T-cell (primary cell): Measurements from ENCODE around the gene SAMD8. TPM values are rescaled to one million over a fixed set of nuclear protein-coding genes. Genes with fewer than 3 reads are reported as not detected.

ENCODE experiments used
- ATAC-seq, 4 experiments: fragments of 200-7000 bp in 3 of 4; fragments of 150-1000 bp in 1 of 4; cut with Tn5 transposase; replicated peaks in 1 of 4; 1 replicate in 3 of 4; 2 replicates in 1 of 4; pipeline ENCODE4 v1.10.0; 2021; ENCODE audit warnings: moderate library complexity in 3 of 4, mild to moderate bottlenecking in 2 of 4, moderate number of reproducible peaks in 1 of 4
- CTCF ChIA-PET, 2 donors: fragments of 300-600 bp; sonication (Branson Sonifier 250); formaldehyde crosslinking; loops; one replicate each; lab custom pipeline; 2022; ENCODE audit warnings: antibody characterized with exemption in 2 of 2; lab: Charles Lee
- POLR2A ChIA-PET, 2 donors: fragments of 300-600 bp; sonication (Branson Sonifier 250); formaldehyde crosslinking; loops; one replicate each; lab custom pipeline; 2022; ENCODE audit warnings: antibody characterized with exemption in 2 of 2; lab: Charles Lee
- DNase-seq, 35 experiments: peaks; one replicate each; pipeline versions ENCODE4 v3.0.0 to v3.0.0-alpha.2; 2013 to 2023
- H3K27ac ChIP-seq: one replicate; pipeline ENCODE4 v1.5.1; 2013; ENCODE audit warnings: low read length
- H3K27me3 ChIP-seq, 2 experiments: replicated peaks in 1 of 2; 1 replicate in 1 of 2; 2 replicates in 1 of 2; pipeline versions ENCODE4 v1.6.1 to v1.7.0; 2013; ENCODE audit warnings: low read length in 1 of 2, mixed read lengths in 1 of 2; ENCODE audit not compliant: control insufficient read depth in 2 of 2, insufficient read depth in 2 of 2; ENCODE audit errors: extremely low read depth in 1 of 2
- H3K36me3 ChIP-seq, 2 donors: 1 replicate in 1 of 2; 2 replicates in 1 of 2; pipeline versions ENCODE4 v1.6.1 to v1.7.0; 2013; ENCODE audit warnings: low read length in 1 of 2; ENCODE audit not compliant: control insufficient read depth in 2 of 2, insufficient read depth in 1 of 2; ENCODE audit errors: extremely low read depth in 1 of 2
- H3K4me1 ChIP-seq, 2 experiments: 1 replicate in 1 of 2; 2 replicates in 1 of 2; pipeline versions ENCODE4 v1.6.1 to v1.7.0; 2013; ENCODE audit warnings: low read length in 2 of 2, mixed read lengths in 1 of 2; ENCODE audit not compliant: insufficient read depth in 2 of 2, control insufficient read depth in 1 of 2; ENCODE audit errors: extremely low read depth in 1 of 2
- H3K4me3 ChIP-seq, 2 donors: 1 replicate in 1 of 2; 2 replicates in 1 of 2; pipeline versions ENCODE4 v1.5.1 to v1.7.0; 2013; ENCODE audit warnings: mild to moderate bottlenecking in 2 of 2, low read length in 1 of 2, moderate library complexity in 1 of 2; ENCODE audit not compliant: control insufficient read depth in 1 of 2; ENCODE audit errors: extremely low read depth in 1 of 2
- H3K9me3 ChIP-seq: 2 replicates; pipeline ENCODE4 v1.7.0; 2013
- H3K27ac Mint-ChIP-seq, 2 donors: one replicate each; pipeline ENCODE4 v1.8.0; 2020 to 2021; ENCODE audit warnings: mild to moderate bottlenecking in 2 of 2, mixed read lengths in 2 of 2
- H3K27me3 Mint-ChIP-seq, 2 donors: one replicate each; pipeline ENCODE4 v1.8.0; 2021 to 2022; ENCODE audit warnings: mixed read lengths in 2 of 2
- H3K36me3 Mint-ChIP-seq: one replicate; pipeline ENCODE4 v1.8.0; 2021; ENCODE audit warnings: mixed read lengths
- H3K4me1 Mint-ChIP-seq, 3 donors: one replicate each; pipeline ENCODE4 v1.8.0; 2020 to 2022; ENCODE audit warnings: mixed read lengths in 3 of 3, mild to moderate bottlenecking in 1 of 3
- H3K4me3 Mint-ChIP-seq, 3 donors: one replicate each; pipeline ENCODE4 v1.8.0; 2020 to 2022; ENCODE audit warnings: mild to moderate bottlenecking in 3 of 3, mixed read lengths in 3 of 3, moderate library complexity in 3 of 3
- H3K9me3 Mint-ChIP-seq, 3 donors: one replicate each; pipeline ENCODE4 v1.8.0; 2020 to 2022; ENCODE audit warnings: mixed read lengths in 3 of 3
- WGBS: methylation state at CpG from one replicate; pipeline ENCODE4 v1.1.5; 2013; ENCODE audit warnings: missing lambda C conversion rate; ENCODE audit not compliant: insufficient coverage; 5-methylcytosine and 5-hydroxymethylcytosine counted together
- total RNA-seq, 35 experiments: library from RNA in 6 of 35; stranded (reverse) in 6 of 35; fragments of 120-200 nt in 1 of 35; gene quantifications; one replicate each; pipeline versions ENCODE4 v1.2.1 to v1.2.4 and lab custom pipeline; 2013 to 2026

The SAMD8 gene
- total RNA-seq, 5 donors from 2014 or later (not counting 1 experiment from before 2014, with no cell fraction given): 15.6 to 28.1 (median 16.1) TPM

GRCh38 chr10:75066271-75066670 is 45.2 kb upstream of the SAMD8 start:
- ATAC-seq: no peak
- Mint-ChIP-seq H3K27ac (no peak overlapping the region), H3K9me3 (no peaks in the 10 kb centered on the region), H3K36me3 (no peaks in the 10 kb centered on the region), H3K4me1 (no peaks in the 10 kb centered on the region), H3K4me3 (no peak overlapping the region), H3K27me3 (no peaks in the 10 kb centered on the region)
- WGBS: 100% methylated on average over 1 of the region's 5 CpGs
- POLR2A ChIA-PET: no interaction called here
- DNase-seq: no peak
- Histone ChIP-seq H3K27me3 (peaks cover 0 to 4% of the 10 kb centered on the region in 2 experiments), H3K36me3 (no peaks in the 10 kb centered on the region), H3K4me1 (no peaks in the 10 kb centered on the region), H3K4me3 (no peak overlapping the region), H3K27ac (no peak overlapping the region), H3K9me3 (no peaks in the 10 kb centered on the region)
- CTCF ChIA-PET: no interaction called here

- CTCF ChIA-PET: no interaction called here
- WGBS: no CpG with 5 or more reads among the region's 7 CpGs
Measured at GRCh38 chr10:75067272-75067671, 44.2 kb upstream of the SAMD8 start.

DNA sequence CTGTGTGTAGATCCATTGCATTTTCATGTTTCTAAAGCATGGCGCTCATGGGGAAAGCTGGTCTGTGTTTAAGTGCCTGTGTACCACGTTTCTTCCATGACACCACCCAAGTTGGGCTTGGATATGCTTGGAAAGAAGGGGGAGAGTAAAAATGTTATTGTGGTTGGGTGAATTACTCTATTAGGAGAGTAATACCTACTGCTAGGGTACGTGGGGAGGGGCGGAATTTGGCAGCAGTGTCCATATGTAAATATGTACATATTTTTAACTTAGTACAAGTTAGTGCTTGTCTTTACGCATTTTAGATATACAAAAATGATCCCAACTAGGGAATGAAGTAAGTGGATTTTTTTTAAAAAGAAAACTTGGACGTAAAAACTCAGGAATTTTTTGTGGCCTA is 42.9 kb upstream of the SAMD8 start:
- H3K4me3 ChIP-seq: no peak overlapping the region
- POLR2A ChIA-PET: no interaction called here
- CTCF ChIA-PET: interaction anchor here in 1 of 2 donors (0.5 kb wide), 1 partner anchor 49 kb away, joined by 5 read pairs; no protein-coding TSS in a partner anchor
- no peak for DNase-seq
- no peaks in the 10 kb centered on the region for H3K36me3 ChIP-seq
- WGBS: 83% methylated on average over 1 of the region's 6 CpGs
- Mint-ChIP-seq H3K4me1 (no peaks in the 10 kb centered on the region), H3K4me3 (no peak overlapping the region), H3K27ac (no peak overlapping the region), H3K27me3 (no peaks in the 10 kb centered on the region), H3K36me3 (no peaks in the 10 kb centered on the region), H3K9me3 (no peaks in the 10 kb centered on the region)
- no peaks in the 10 kb centered on the region for H3K4me1 ChIP-seq
- H3K27me3 ChIP-seq: peaks cover 0 to 6% of the 10 kb centered on the region in 2 experiments
- ATAC-seq: no peak
- no peak overlapping the region for H3K27ac ChIP-seq
- H3K9me3 ChIP-seq: no peaks in the 10 kb centered on the region

More at GRCh38 chr10:75067272-75067671, 44.2 kb upstream of the SAMD8 start:
- no peak for DNase-seq
- H3K4me1 ChIP-seq: no peaks in the 10 kb centered on the region
- no peak for ATAC-seq
- Mint-ChIP-seq H3K27ac (no peak overlapping the region), H3K36me3 (no peaks in the 10 kb centered on the region), H3K4me1 (no peaks in the 10 kb centered on the region), H3K27me3 (no peaks in the 10 kb centered on the region), H3K4me3 (no peak overlapping the region), H3K9me3 (no peaks in the 10 kb centered on the region)
- H3K27me3 ChIP-seq: peaks cover 0 to 6% of the 10 kb centered on the region in 2 experiments
- H3K9me3 ChIP-seq: no peaks in the 10 kb centered on the region
- H3K27ac ChIP-seq: no peak overlapping the region
- H3K36me3 ChIP-seq: no peaks in the 10 kb centered on the region
- H3K4me3 ChIP-seq: no peak overlapping the region
- POLR2A ChIA-PET: no interaction called here

GRCh38 chr10:75070476-75070875 is 41.0 kb upstream of the SAMD8 start:
- H3K4me1 Mint-ChIP-seq: peaks cover 0 to 8% (median 8%) of the 10 kb centered on the region in 3 donors
- CTCF ChIA-PET: no interaction called here
- no peak overlapping the region for H3K27ac Mint-ChIP-seq
- peaks cover 0 to 3% of the 10 kb centered on the region in 2 experiments for H3K4me1 ChIP-seq
- 71% methylated on average over 9 of the region's 11 CpGs for WGBS
- POLR2A ChIA-PET: no interaction called here
- H3K4me3 Mint-ChIP-seq: no peak overlapping the region
- no peaks in the 10 kb centered on the region for H3K36me3 Mint-ChIP-seq
- H3K36me3 ChIP-seq: no peaks in the 10 kb centered on the region
- H3K27me3 Mint-ChIP-seq: no peaks in the 10 kb centered on the region
- H3K27ac ChIP-seq: no peak overlapping the region
- no peak overlapping the region for H3K4me3 ChIP-seq
- DNase-seq (no peak), ATAC-seq (no peak)
- peaks cover 0 to 6% of the 10 kb centered on the region in 2 experiments for H3K27me3 ChIP-seq
- no peaks in the 10 kb centered on the region for H3K9me3 ChIP-seq
- no peaks in the 10 kb centered on the region for H3K9me3 Mint-ChIP-seq

- Mint-ChIP-seq H3K9me3 (no peaks in the 10 kb centered on the region), H3K27me3 (no peaks in the 10 kb centered on the region), H3K4me1 (peaks cover 0 to 8% (median 8%) of the 10 kb centered on the region in 3 donors), H3K27ac (no peak overlapping the region), H3K36me3 (no peaks in the 10 kb centered on the region), H3K4me3 (no peak overlapping the region)
- H3K36me3 ChIP-seq: no peaks in the 10 kb centered on the region
- H3K27ac ChIP-seq: no peak overlapping the region
- no peak overlapping the region for H3K4me3 ChIP-seq
- ChIA-PET CTCF (no interaction called here), POLR2A (no interaction called here)
- H3K9me3 ChIP-seq: no peaks in the 10 kb centered on the region
- DNase-seq: no peak
- WGBS: 86% methylated on average over 4 of the region's 7 CpGs
- peaks cover 0 to 6% of the 10 kb centered on the region in 2 experiments for H3K27me3 ChIP-seq
- ATAC-seq: no peak
- H3K4me1 ChIP-seq: peaks cover 0 to 3% of the 10 kb centered on the region in 2 experiments
Measured at GRCh38 chr10:75070961-75071428, 40.5 kb upstream of the SAMD8 start.

DNA sequence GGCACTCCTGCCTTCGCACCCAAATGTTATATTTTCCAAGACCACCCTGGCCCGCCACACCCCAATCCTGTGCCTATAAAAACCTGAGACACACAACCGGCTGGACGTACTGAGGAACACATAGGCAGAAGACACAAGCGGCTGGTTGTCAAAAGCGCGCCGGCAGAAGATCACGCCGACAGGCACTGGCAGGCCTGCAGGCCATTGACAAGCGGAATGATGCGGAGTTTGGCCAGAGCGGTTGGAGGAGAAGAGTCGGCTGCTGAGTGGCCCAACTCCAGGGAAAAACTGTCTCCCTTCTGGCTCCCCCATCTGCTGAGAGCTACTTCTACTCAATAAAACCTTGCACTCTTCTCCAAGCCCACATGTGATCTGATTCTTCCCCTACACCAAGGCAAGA is 39.7 kb upstream of the SAMD8 start:
- ChIA-PET CTCF (no interaction called here), POLR2A (no interaction called here)
- Histone ChIP-seq H3K9me3 (no peaks in the 10 kb centered on the region), H3K4me1 (peaks cover 0 to 3% of the 10 kb centered on the region in 2 experiments), H3K36me3 (no peaks in the 10 kb centered on the region), H3K27me3 (peaks cover 0 to 6% of the 10 kb centered on the region in 2 experiments), H3K4me3 (no peak overlapping the region), H3K27ac (no peak overlapping the region)
- Mint-ChIP-seq H3K27ac (no peak overlapping the region), H3K27me3 (no peaks in the 10 kb centered on the region), H3K4me3 (no peak overlapping the region), H3K4me1 (peaks cover 0 to 8% (median 8%) of the 10 kb centered on the region in 3 donors), H3K9me3 (no peaks in the 10 kb centered on the region), H3K36me3 (no peaks in the 10 kb centered on the region)
- DNase-seq (no peak), ATAC-seq (no peak)
- 98% methylated on average over 11 of the region's 14 CpGs for WGBS
